DOHH2 (cell line): Measurements from ENCODE around the gene PABPC5.

ENCODE experiments used
- EZH2phosphoT487 ChIP-seq: fragments of 200-600 bp; sonication (generic); IDR thresholded peaks from 2 replicates; pipeline ENCODE4 v1.6.1; 2017; ENCODE audit warnings: borderline replicate concordance, mild to moderate bottlenecking, antibody characterized with exemption, low read length, moderate library complexity, mixed read lengths
- TF ChIP-seq, protein P1 (sequence below): fragments of 200-600 bp; sonication (generic); IDR thresholded peaks from one replicate; pipeline ENCODE4 v1.5.1; 2014; ENCODE audit warnings: antibody characterized with exemption, mild to moderate bottlenecking, low read depth, low read length; ENCODE audit not compliant: poor library complexity, severe bottlenecking

DNA sequence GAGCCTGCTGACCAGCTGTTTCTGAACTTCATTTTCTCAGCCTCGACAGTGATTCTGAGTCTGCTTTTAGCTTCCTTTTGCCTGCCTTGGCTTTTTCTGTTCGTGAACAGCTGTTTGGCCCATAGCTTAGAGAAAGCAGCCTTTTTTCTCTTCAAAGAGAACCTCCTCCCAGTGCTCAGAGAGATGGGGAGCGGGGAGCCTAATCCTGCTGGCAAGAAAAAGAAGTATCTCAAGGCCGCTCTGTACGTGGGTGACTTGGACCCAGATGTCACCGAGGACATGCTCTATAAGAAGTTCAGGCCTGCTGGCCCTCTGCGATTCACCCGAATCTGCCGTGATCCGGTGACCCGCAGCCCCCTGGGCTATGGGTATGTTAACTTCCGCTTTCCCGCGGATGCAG lies 756 bp downstream of the PABPC5 start:
- TF ChIP-seq, protein P1, sequence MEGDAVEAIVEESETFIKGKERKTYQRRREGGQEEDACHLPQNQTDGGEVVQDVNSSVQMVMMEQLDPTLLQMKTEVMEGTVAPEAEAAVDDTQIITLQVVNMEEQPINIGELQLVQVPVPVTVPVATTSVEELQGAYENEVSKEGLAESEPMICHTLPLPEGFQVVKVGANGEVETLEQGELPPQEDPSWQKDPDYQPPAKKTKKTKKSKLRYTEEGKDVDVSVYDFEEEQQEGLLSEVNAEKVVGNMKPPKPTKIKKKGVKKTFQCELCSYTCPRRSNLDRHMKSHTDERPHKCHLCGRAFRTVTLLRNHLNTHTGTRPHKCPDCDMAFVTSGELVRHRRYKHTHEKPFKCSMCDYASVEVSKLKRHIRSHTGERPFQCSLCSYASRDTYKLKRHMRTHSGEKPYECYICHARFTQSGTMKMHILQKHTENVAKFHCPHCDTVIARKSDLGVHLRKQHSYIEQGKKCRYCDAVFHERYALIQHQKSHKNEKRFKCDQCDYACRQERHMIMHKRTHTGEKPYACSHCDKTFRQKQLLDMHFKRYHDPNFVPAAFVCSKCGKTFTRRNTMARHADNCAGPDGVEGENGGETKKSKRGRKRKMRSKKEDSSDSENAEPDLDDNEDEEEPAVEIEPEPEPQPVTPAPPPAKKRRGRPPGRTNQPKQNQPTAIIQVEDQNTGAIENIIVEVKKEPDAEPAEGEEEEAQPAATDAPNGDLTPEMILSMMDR = no peak
- no peak for TF ChIP-seq EZH2phosphoT487
